Thyroid gland (tissue), 4 donors: ENCODE measurements around the gene CIAO3. TPM values are rescaled to one million over a fixed set of nuclear protein-coding genes. Genes with fewer than 3 reads are reported as not detected.

Experiments
- DNase-seq, 2 donors: peaks; one replicate each; pipeline ENCODE4 v3.0.0-alpha.2; 2019
- H3K27ac ChIP-seq, 3 donors: fragments of 200-600 bp; sonication (generic); 1 replicate in 2 of 3; 2 replicates in 1 of 3; pipeline ENCODE4 v1.5.1; 2016 to 2019; ENCODE audit warnings: mild to moderate bottlenecking in 1 of 3, moderate library complexity in 1 of 3
- H3K27me3 ChIP-seq: fragments of 200-600 bp; sonication (generic); one replicate; pipeline ENCODE4 v1.5.1; 2019
- H3K36me3 ChIP-seq, 2 donors: fragments of 200-600 bp; sonication (generic); one replicate each; pipeline ENCODE4 v1.5.1; 2016 to 2019
- H3K4me1 ChIP-seq, 2 donors: fragments of 200-600 bp; sonication (generic); one replicate each; pipeline ENCODE4 v1.5.1; 2017 to 2019
- H3K4me3 ChIP-seq, 3 donors: fragments of 200-600 bp; sonication (generic); replicated peaks in 1 of 3; 1 replicate in 2 of 3; 2 replicates in 1 of 3; pipeline ENCODE4 v1.5.1; 2016; ENCODE audit warnings: mild to moderate bottlenecking in 1 of 3
- H3K9me3 ChIP-seq: fragments of 200-600 bp; sonication (generic); one replicate; pipeline ENCODE4 v1.5.1; 2017
- POLR2A ChIP-seq, 2 donors: fragments of 450-650 bp; IDR thresholded peaks; one replicate each; pipeline ENCODE4 v1.6.1; 2017; ENCODE audit warnings: antibody characterized with exemption in 2 of 2, mild to moderate bottlenecking in 2 of 2, moderate library complexity in 1 of 2
- WGBS, 2 donors: methylation state at CpG; one replicate each; pipeline ENCODE4 v1.1.5; 2017; 5-methylcytosine and 5-hydroxymethylcytosine counted together
- intact Hi-C: fragments of 100-400 bp; cut with DNase I; formaldehyde crosslinking; loops from one replicate; pipeline ENCODE4 v1.15.1; 2023
- total RNA-seq, 4 donors: library from RNA; depleted of rRNA; stranded (reverse); fragments of >200 nt; gene quantifications; one replicate each; pipeline ENCODE4 v1.2.3, GENCODE V29; 2016
- TF ChIP-seq, protein P1 (sequence below), 6 experiments: fragments of 200-600 bp in 3 of 6; fragments of 450-650 bp in 3 of 6; sonication (generic) in 3 of 6; IDR thresholded peaks; one replicate each; pipeline ENCODE4 v1.5.1; 2016 to 2019; ENCODE audit warnings: antibody characterized with exemption in 6 of 6, mild to moderate bottlenecking in 2 of 6, inconsistent platforms in 1 of 6, moderate library complexity in 1 of 6

CIAO3 gene
- total RNA-seq, 4 donors from 2014 or later = 38.7 to 53.8 (median 44.6) TPM

DNA sequence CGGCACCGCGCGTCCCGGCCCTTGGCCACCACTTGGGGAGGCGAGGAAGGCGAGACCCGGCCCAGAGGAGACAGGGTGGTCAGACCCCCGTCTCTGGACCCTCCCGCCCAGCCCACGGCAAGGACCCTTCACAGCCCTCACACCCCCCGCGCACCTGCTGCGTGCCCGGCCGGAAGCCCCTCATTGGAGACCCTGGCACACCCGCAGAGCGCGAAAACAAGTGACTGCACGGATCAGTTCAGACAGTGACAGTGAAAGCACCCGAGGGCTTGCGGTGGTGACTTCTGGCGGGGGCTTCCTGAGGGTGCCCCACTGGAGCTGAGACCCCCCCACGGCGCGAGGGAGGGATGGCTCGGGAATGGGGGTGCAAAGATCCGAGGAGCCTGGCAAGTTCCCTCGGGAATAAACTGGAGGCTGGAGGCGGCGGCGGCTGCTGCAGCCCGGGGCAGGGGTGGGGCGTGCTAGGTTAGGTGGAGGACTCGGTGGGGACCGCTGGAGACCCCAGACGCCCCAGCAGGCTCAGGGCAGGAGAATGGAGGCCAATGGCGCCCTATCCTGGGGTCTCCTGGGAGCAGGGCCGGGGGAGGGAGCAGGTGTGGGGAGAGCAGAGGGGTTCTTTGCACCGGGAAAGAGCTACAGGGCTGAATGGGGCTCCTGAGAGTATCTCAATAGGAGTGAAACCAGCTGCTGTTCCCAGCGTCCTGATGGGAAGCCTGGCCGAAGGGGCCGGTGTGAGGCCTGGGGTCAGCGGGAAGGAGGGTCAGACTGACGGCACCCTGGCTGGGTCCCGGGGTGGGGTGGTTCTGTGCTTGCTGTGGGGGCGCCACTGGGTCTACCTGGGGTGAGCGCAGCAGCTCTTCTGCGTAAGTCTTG is 34.4 kb downstream of the CIAO3 start:
- Histone ChIP-seq H3K9me3 (no peaks in the 10 kb centered on the region), H3K27me3 (peaks cover 17% of the 10 kb centered on the region), H3K27ac (no peak overlapping the region), H3K4me1 (peaks cover 0 to 9% of the 10 kb centered on the region in 2 donors), H3K4me3 (no peak overlapping the region), H3K36me3 (no peaks in the 10 kb centered on the region)
- DNase-seq = no peak
- intact Hi-C loops = loop anchor here (10.0 kb wide), 1 partner anchor 488 kb away; no protein-coding TSS in a partner anchor
- WGBS, 2 donors = 2 to 6% methylated on average over 23 to 27 of the region's 49 CpGs
- TF ChIP-seq POLR2A (IDR thresholded peaks at IDR 0.05) = no peak
- TF ChIP-seq, protein P1, sequence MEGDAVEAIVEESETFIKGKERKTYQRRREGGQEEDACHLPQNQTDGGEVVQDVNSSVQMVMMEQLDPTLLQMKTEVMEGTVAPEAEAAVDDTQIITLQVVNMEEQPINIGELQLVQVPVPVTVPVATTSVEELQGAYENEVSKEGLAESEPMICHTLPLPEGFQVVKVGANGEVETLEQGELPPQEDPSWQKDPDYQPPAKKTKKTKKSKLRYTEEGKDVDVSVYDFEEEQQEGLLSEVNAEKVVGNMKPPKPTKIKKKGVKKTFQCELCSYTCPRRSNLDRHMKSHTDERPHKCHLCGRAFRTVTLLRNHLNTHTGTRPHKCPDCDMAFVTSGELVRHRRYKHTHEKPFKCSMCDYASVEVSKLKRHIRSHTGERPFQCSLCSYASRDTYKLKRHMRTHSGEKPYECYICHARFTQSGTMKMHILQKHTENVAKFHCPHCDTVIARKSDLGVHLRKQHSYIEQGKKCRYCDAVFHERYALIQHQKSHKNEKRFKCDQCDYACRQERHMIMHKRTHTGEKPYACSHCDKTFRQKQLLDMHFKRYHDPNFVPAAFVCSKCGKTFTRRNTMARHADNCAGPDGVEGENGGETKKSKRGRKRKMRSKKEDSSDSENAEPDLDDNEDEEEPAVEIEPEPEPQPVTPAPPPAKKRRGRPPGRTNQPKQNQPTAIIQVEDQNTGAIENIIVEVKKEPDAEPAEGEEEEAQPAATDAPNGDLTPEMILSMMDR (IDR thresholded peaks at IDR 0.05) = no peak

DNA sequence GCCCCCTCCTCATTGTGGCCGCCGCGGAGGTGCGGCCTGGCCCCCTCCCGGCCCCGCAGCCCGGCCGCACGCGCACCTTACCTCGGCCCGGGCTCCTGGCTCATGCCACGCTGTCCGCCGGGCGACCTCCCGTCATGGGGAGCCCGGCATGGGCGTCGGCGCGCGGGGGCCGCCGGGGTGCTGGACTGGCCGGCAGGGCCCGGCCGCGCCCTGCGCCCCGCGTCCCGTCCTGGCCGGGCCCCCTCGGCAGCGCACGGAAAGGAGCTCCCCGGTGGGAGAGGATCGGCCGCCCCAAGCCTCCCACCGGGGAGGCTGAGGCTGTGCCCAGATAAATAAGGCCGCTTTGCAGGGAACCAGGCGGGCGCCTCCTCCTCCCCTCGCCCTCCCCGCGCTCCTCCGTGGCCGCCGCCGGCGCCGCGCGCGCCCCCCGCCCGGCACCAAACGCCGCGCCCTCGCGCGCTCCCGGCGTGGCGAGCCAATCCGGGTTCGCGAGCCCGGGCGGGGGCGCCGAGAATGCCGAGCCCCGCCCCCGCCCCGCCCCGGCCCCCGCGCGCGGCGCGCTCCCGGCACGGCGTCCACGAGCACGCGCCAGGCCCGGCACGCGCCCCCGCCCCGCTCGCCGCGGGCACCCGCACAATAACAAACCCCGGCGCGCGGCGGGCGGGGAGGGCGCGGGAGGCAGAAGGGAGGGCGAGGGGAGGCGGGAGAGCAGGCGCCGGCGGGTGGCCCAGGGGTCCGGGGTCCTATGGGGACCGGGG is 35.2 kb downstream of the CIAO3 start, which contains the start of gene FBXL16:
Gene FBXL16 (minus strand): TSS at position 371 of the 758 bp plus-strand sequence. CDS start 8,396 bp downstream, outside the sequence.
- H3K9me3 ChIP-seq = no peaks in the 10 kb centered on the region
- H3K27ac ChIP-seq = no peak within 1 kb of the TSS
- DNase-seq = no peak
- intact Hi-C loops = loop anchor here (10.0 kb wide), 1 partner anchor 489 kb away; no protein-coding TSS in a partner anchor
- H3K4me1 ChIP-seq = peaks cover 0 to 14% of the 10 kb centered on the region in 2 donors
- no peaks in the 10 kb centered on the region for H3K36me3 ChIP-seq
- no peak within 1 kb of the TSS for H3K4me3 ChIP-seq
- TF ChIP-seq, protein P1 (IDR thresholded peaks at IDR 0.05) = no peak
- TF ChIP-seq POLR2A (IDR thresholded peaks at IDR 0.05) = no peak
- H3K27me3 ChIP-seq = peaks cover 23% of the 10 kb centered on the region
- WGBS, 2 donors = 0% methylated on average over 6 to 7 of the region's 115 CpGs

DNA sequence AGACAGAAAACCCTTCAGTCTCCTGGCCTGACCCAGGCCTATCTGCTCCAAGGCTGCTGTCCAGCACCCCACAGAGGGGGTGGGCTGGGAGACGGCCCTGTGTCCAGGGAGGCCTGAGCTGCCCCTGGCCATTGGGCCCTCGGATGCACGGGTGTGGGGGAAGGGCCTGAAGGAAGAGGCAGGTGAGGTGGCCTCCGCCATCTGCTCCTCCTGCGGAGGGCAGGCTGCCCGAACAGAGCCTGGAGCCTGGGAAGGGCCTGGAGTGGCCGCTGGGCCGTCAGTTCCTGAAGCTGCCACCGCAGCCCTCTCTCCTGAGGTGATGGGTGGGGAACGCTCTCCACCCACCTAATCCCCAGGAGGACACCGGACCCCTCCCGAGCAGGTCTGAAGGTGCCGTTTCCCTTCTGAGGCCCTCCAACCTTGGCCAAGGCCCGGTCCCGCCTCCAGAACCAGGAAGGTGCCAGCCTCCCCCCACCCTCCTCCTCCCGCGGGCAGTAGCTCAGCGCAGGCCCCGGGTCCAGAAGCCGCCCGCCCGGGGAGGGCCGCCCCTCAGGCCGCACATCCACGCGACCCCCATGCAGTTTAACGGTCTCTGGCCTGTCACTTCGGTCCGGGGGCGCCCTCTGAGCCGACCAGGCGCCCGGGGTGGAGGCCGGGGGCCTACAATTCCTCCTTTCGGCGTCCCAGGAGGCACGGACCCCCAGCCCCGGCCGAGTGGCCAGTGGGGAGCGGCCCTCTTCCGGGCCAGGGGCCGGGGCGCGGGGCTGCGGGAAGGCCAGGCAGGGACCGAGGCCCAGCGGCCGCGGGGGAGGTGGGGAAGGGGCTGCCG is 36.0 kb downstream of the CIAO3 start:
- WGBS, 2 donors = 11 to 38% methylated on average over 6 to 8 of the region's 50 CpGs
- Histone ChIP-seq H3K9me3 (no peaks in the 10 kb centered on the region), H3K4me1 (peaks cover 0 to 14% of the 10 kb centered on the region in 2 donors), H3K27me3 (peaks cover 23% of the 10 kb centered on the region), H3K36me3 (no peaks in the 10 kb centered on the region), H3K4me3 (no peak overlapping the region), H3K27ac (no peak overlapping the region)
- no peak for TF ChIP-seq POLR2A (IDR thresholded peaks at IDR 0.05)
- TF ChIP-seq, protein P1 (IDR thresholded peaks at IDR 0.05) = no peak
- intact Hi-C loops = loop anchor here (10.0 kb wide), 1 partner anchor 490 kb away; no protein-coding TSS in a partner anchor
- no peak for DNase-seq

DNA sequence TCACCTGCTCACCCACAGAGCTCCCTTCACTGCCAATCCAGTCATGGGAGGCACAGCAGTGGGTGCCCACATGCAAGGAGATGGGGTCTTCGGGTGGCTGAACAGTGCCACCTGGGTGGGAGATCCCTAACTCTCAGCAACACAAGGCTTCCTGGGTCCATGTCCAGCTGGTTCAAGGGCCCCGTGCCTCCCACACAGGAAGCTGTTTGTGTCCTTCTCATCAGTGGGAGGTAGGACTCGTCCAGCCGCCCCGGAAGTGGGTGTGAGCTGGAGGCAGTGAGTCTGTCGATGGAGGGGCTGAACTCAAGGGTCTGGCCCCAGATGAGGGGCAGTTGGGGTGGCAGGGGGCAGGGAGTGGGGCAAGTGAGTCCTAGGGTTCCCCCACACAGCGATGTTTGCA is 36.8 kb downstream of the CIAO3 start:
- Histone ChIP-seq H3K27me3 (peaks cover 23% of the 10 kb centered on the region), H3K9me3 (no peaks in the 10 kb centered on the region), H3K4me3 (no peak overlapping the region), H3K4me1 (peaks cover 0 to 14% of the 10 kb centered on the region in 2 donors), H3K36me3 (no peaks in the 10 kb centered on the region), H3K27ac (no peak overlapping the region)
- whole genome bisulfite sequencing, 2 donors = 58 to 84% methylated on average over 4 to 5 of the region's 7 CpGs
- TF ChIP-seq, protein P1 (IDR thresholded peaks at IDR 0.05) = no peak
- no peak for TF ChIP-seq POLR2A (IDR thresholded peaks at IDR 0.05)
- intact Hi-C loops = loop anchor here (10.0 kb wide), 1 partner anchor 491 kb away; no protein-coding TSS in a partner anchor
- DNase-seq = no peak
